OCI-M1 (cell line): ENCODE results near the gene NDUFA5.

ENCODE experiments used
- DNase-seq: peaks from one replicate; lab custom pipeline; 2025; lab: John Stamatoyannopoulos, UW

NDUFA5 gene

DNA sequence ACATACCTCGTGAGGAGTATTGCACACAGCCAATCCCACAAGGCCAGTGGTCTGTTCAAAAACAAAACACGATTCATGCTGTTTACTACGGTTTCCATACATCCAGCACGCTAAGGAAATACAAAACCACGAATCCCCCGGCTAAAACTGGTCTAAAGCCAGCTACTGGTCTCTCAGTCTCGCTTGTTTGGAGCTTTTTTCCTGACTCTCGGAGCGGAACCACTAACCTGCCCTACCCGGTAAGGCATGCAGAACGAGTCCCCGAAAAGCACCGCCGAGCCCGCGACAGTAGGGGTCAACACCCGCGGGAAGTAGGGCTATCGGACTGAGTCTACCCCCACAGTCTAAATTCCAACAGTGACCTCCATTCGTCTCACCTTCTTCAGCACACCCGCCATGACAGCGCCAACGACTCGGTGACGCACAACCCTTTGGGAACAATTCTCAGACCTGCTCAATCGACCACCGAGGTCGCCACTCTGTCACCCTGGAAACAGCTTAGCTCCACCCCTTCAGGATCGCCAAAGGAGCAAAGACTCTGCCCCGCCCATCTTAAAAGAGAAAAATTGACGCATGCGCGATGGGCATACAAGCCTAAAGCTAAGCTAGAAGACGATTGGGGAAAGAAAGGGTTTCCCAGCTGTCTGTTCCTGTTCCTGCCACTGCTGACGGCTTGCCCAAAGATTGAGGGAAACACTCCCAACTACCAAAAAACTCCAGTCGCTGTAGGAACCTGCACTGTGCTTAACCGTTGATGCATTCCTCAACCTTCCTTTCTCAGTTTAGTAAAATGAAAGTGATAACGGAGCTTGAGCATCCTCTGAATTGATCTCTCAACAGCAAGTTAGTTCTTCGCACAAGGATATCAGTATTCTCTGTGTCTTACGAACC is at the start of gene NDUFA5:
Gene NDUFA5, minus strand, starts transcription at position 421 of the 891 bp plus-strand sequence. Its CDS starts 23 bp downstream, at position 398.
- peak; percentile 97 for DNase-seq

DNA sequence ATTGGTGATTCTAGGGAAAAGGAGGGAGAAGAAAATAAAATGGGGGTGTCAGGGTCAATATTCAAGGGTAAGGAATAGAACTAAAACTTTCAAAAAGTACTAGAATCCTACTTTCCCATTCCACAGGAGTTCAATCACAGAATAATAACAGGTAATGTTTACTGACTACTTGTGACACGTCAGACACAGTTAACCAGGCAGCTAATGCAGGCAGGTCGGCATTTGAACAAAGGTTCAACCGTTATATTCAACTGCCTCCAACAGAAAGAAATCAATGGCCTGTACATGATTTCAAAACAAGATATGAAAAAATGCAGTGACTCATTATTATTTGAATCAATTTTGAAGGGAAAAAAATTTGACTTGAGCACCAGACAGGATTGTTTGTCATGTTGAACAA is 47.1 kb upstream of the NDUFA5 start:
- no peak for DNase-seq

DNA sequence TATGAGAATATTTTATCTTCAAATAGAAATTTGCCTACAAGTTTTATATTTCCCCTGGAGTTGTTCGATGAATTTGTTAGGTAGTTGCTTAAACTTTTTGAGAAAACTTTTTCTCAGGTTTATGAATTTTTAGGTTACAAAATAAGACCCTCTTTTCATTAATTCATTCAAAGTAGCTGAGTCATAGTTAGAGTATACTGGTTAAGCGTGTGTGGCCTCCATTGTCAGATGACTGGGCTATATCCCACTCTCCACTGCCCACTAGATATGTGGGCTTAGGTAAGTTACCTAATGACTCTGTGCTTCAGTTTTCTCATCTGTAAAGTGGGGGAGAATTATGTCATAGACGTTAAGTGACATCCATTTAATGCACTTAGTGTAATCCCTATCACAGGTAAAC is 45.0 kb upstream of the NDUFA5 start:
- no peak for DNase-seq

DNA sequence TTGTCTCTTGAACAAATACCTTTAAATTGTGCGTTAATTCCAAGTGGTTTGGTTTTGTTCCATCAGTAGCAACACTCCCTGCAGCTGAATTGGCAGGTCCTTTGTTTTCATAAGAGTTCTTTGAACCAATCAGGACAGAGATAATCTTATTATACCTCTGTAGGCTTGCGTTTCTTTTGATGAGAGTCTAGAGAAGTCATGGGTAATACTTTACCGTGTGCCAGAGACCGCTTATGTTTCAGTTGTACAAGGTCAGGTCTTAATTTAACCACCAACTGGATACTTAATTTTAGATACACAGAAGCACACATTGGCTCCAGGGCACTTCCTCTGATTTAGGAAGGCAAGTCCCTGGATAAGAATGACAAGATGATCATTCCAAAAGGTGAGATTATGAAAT is 43.9 kb upstream of the NDUFA5 start, which contains the start of gene ASB15:
Gene ASB15, plus strand, starts transcription at position 292 of the 400 bp plus-strand sequence. CDS start 12,682 bp downstream, outside the sequence.
- no peak for DNase-seq

DNA sequence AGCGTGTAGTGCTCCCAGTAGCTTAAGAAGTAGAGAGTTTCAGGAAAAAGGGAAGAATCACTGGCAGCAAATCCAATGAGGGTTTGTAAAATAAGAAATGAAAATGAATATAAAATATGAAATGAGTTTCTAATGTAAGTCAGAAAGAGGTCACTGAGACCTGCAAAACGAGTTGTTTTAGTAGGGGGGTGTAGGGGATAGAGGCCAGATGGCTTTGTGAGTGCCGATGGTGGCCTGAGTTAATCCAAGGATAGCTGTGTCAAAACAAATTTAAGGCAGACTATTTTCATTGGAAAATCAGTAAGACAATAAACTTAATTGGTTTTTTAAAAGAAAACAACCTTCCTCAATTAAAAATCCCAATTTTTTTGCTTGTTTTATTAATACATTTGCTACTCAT is 43.3 kb upstream of the NDUFA5 start:
- DNase-seq = no peak

DNA sequence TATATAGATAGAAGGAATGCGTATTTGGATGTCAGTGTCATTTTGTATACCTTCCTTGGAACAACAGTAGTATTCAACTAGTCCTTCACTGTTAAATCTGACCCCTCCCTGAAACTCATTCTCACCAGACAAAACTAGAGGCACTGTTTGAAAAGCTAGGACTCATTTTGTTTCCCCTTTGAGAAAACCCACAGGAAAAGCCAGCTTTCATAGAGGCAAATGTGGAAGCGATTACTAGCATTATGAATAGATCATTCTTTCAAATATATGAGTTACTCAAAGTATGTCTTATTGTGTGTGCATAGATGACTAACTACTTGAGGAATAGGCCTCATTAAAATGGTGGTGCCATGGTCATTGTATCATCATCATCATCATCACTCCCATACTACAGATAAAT is 42.1 kb upstream of the NDUFA5 start:
- no peak for DNase-seq

DNA sequence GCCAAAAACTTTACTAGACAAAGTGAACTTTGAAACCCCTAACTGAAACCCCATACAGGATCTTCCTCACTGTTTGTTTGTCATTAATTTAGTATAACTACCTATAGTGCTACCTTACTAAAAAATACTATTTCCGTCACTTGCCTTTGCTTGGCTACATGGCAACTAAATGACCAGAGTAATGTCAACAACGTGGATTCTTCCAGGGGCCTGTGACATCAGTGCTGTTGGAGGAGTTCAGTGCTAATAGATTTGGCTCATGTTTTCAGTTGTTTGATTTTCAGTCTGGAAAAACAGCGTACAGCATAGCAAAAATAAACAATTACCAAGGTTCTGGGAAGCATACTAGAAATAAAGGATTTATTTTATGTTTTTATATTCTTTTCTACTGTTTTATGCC is 41.0 kb upstream of the NDUFA5 start:
- DNase-seq = no peak

DNA sequence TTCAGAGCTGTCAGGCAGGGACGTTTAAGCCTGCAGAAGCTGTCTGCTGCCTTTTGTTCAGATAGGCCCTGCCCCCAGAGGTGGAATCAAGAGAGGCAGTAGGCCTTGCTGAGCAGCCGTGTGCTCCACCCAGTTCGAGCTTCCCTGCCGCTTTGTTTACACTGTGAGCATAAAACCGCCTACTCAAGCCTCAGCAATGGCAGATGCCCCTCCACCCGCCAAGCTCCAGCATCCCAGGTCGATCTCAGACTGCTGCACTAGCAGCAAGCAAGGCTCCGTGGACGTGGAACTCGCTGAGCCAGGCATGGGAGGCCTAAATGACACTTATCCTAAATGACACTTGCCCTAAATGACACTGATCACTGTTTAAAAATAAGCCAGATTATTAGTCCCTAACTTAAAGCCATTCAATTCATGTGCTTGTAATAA is 37.2 kb upstream of the NDUFA5 start:
- no peak for DNase-seq

DNA sequence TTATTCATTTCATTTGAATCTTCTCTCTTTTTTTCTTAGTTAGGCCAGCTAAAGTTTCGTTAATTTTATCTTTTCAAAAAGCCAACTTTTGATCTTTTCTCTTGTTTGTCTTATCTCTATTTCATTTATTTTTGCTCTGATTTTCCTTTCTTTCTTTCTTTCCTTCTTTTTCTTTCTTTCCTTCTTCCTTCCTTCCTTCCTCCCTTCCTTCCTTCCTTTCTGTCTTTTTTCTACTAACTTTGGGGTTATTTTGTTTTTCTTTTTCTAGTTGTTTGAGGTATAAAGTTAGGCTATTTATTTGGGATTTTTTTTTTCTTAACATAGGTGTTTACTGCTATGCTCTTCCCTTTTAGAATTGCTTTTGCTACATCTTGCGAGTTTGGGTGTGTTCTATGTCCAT is 30.8 kb upstream of the NDUFA5 start:
- DNase-seq = no peak

DNA sequence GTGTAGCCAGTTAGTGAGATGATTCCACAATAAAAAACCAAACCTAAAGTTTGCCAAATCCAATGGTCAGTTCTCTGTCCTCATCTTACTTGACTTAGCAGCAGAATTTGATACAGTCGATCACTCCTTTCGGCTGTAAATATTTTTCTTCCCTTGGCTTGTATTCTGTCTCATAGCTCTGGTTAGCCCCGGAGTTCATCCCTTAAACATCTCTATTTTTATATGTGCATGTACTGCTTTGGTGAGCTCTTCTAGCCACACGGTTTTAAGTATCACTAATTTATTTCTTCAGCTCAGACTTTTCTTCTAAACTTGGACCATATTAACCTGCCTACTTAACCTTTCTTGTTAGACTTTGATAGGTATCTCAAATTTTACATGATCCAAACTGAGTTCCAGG is 26.2 kb upstream of the NDUFA5 start:
- DNase-seq = no peak

DNA sequence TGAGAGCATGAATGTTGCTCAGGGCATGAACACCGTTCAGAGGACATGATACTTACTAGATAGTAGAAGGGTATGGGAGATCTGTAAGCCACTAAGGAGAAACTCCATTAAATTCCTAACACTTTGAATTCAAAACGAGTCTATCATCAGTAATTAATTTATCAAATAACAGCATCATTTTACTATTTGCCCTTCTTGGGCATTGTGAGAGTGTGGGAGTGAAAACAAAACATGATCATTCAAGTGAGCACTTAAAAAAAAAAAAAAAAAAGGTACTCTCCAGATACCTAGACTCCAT is 23.5 kb upstream of the NDUFA5 start:
- DNase-seq = no peak

DNA sequence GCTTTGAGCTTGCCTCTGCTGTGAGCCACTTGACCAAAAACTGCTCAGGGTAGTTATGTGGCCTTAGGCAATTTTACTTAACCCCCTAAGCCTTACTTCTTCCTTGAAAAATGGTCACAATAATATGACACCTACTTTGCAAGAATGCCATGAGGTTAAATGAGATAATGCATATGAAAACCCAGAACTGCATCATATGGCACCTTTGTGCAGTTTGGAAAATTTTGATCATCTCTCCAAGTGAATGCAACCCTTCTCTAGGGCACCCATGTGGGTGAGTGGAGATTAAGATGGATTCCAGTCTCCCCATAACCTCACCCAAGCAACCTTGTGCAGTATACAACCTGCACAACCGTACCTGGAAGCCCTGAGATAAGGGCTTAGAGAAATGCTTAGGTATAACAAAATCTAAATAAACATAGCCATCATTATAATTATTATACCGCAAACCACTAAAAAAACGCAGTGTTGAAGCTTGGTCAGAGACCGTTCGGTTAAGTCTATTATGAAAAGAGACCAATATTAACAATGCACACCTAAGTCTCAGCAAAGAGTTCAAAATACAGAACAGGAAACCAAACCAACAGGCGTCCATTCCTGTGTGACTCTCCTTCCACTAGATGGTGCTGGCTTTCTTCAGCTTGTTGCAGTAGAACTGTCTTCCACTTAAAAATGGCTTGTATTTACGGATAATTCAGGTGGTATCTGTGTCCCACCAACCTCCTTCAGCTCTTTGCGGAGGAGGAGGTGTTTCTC is 23.0 kb upstream of the NDUFA5 start:
- DNase-seq = peak; percentile 67

DNA sequence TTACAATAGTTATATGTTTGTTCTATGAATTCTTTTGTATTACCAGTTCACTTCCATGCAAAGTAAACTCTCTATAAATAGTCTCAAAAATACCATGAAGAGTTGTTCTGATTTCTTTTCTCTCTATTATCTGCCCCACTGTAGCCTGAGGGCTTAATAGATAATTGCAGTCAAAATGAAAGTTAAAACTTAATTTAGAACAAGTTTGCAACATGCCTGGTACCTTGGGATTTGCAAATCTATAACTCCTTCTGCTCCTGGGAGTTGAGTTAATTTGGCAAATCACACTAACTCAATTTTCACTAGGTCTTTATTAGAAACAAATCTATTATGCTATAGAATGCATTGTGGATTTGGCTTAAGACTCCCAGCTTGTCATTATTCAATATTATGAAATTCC is 21.8 kb upstream of the NDUFA5 start:
- DNase-seq = no peak

DNA sequence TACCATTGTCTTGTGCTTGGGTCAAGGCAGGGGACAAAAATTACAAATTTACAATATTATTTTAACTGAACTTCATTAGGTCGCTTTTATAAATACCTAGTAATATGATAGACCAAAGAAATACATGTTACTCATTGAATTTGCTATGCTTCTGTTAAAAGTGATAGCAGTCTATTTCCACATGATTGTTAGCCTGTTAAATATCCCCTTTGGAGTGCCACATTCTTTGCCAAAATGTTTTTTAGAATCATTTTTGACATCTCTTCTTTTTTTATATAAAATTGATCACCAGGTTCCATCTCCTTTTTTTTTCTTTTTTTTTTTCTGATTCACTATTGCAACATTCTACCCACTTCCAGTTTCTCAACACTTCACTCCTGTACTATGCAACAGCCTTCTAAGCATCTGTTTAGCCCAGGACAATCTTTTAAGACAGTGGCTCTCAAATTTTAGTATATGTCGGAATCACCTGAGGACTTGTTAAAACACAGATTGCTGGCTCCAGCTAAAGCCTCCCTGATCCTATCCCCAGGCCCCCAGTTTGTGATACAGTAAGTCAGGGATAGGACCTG is 16.4 kb upstream of the NDUFA5 start:
- no peak for DNase-seq

DNA sequence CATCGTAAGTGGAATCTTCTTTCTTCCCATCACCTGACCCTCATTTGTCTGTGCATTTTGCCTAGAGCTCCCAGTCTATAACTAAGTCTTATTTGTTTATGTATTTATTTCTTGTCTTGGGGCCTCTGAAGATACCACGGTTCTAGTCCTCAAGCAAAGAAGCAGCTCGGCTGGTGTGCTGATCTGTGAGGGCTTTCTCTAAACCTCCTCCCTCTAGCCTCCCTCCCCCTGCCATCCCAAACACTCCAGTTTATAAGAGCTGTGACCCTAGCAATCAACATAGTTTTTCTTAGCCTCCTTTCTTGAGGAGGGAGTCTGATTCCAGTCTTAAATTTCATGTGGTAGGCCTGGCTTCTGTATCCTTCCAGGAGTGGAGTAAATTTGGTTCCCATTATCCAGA is 15.7 kb upstream of the NDUFA5 start:
- DNase-seq = no peak

DNA sequence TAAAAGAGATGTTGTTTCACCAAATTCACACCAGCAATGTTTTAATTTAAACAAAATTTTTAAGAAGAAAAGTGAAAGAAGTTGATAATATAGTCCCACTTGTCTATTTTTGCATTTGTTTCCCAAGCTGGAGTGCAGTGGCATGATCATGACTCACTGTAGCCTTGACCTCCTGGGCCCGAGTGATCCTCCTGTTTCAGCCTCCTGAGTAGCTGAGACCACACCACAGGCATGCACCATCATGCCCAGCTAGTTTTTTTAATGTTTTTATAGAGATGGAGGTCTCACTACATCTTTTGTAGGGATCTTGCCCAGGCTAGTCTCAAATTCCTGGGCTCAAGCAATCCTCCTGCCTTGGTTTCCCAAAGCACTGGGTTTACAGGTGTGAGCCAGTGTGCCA is 14.1 kb upstream of the NDUFA5 start:
- DNase-seq = no peak

DNA sequence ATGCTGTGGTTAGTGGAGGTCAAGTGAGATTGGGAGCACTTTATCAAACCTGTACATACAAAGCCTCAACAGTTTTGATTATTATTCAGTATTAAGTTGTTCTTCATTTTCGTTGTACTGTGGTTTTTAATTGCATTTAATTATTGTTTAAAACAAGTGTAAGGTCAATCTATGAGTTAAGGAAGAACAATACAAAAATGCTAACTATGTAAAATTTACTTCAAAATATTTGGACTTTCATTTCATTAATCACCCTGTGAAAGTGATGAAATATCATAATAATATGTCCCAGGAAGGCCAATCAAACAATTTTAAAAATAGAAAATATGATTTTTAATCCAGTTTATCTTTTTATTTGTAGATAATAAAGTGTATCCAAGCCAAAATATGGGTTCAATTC is 13.6 kb upstream of the NDUFA5 start:
- no peak for DNase-seq

DNA sequence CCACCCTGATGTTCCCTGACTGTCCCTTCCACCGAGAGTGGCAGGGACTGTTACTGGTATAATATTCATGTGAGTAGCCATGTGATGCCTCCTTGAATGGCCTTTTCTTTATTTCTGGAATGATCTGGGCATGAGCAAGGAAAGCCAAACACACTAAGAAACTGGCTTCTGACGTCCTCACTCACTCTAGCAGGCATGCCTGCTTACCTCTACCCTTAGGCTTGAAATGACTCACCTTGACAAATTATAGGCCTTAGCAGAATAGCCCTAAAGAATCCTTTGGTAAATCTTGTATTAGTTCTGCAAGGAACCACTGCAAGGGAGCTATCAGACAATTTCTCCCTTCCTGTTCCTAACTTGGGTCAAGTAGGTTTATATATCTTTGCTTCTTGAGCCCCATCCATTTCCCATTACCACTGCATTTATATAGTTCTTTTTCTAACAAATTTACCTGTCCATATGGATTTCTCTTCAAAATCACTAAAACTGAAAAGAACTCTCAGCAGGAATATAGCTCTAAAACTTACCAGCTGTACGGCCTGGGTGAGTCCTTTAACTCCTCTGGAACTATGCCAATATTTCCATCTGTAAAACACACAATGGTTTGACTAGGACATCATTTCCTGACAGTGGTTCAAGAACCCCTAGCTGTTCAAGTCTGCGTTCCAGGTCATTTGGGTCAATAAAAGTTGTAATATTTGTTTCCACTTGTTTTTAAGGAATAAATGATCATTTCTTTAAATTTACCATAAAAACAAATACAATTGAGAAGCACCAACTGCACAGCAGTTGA is 13.0 kb upstream of the NDUFA5 start:
- no peak for DNase-seq

DNA sequence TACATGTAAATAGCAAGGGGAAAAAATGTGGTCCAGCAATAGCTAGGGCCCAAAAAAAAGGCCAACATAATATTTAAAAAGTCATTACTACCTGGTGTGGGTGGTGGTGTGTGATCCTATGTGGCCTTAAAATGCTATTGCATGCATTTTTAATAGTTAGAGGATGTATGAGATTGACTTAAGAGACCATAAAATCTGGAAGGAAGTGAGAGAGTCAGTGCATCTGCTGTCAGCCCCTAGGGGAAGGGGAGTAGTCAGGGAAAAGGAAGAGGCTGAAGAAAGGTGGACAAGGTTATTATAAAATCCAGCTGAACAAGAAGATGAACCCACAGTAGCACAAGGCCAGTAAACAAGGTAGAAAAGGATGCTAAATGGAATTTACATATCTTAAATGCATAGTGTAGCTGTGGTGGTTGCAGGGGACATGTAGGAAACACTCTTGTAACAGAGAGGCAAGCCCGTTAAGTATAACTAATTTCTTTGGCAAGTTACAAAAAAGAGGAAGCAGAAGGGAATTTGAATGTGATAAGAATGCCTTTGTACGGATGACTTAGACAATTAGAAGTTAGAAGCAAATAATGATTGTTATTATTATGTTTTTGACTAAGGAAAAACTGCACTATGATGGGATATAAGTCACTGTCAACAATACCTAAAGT is 11.9 kb upstream of the NDUFA5 start:
- DNase-seq = peak; percentile 59

DNA sequence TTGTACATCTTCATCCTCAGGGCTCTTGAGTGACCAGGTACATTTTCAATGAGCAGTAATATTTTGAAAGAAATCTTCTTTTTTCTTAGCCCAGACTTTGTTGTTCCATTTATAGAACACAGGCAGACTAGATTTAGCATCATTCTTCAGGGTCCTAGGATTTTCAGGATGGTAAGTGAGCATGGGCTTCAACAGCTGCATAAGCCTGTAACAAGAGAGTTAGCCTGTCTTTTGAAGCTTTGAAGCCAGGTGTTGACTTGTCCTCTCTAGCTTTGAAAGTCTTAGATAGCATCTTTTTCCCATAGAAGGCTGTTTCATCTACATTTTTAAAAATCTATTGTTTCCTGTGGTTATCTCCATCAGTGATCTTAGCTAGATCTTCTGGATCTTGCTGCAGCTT is 4.5 kb upstream of the NDUFA5 start:
- no peak for DNase-seq

DNA sequence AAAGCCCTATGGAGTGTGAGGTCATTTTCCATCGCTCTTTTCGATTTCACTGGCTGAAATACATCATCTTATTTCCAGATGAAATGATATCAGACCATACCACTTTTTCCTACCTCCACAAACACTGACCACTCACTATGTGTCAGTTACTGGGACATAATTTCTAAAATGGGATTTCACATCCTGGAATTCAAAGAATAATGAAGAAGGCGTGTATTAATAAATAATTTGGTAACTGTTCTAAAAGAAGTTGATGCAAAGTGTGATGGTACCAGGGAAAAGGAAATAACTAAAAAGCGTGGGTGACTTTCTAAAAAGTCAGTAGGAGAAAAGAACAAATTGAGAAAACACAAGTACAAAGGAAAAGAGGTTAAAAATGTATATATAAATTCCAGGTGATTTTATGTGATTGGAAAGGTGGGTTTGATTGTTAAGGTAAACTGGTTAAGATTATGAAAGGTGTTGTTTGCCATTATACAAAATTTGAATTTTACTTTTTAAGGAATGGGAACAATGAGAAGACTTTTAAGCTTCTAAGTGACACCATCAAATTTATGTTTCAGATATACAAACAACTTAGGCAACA is 764 bp upstream of the NDUFA5 start:
- DNase-seq = no peak
